Skeletal muscle cell (primary cell): ENCODE results near the gene PDZK1IP1.
"Not testable (repeated sequence)": the region's sequence is repeated elsewhere in the genome, so short reads cannot be mapped to it uniquely, and the experiment has no call there.

Source experiments
- DNase-seq: peaks from one replicate; pipeline ENCODE4 v3.0.0-alpha.2; 2010; ENCODE audit warnings: low read depth
- H3K4me3 ChIP-seq: 2 replicates; pipeline ENCODE4 v1.5.1; 2011; ENCODE audit warnings: low read depth, mild to moderate bottlenecking, control low read depth, low read length, moderate library complexity

PDZK1IP1 gene

GRCh38 chr1:47205918-47206317 is 16.1 kb upstream of the PDZK1IP1 start:
- no peak overlapping the region for H3K4me3 ChIP-seq
- no peak for DNase-seq

- H3K4me3 ChIP-seq, DNase-seq: not testable (repeated sequence)
Observed at GRCh38 chr1:47203504-47203903, 13.7 kb upstream of the PDZK1IP1 start.

GRCh38 chr1:47201179-47201578 is 11.3 kb upstream of the PDZK1IP1 start:
- DNase-seq = no peak
- no peak overlapping the region for H3K4me3 ChIP-seq

- no peak overlapping the region for H3K4me3 ChIP-seq
- DNase-seq = no peak
Observed at GRCh38 chr1:47198214-47198613, 8.4 kb upstream of the PDZK1IP1 start.

- H3K4me3 ChIP-seq = no peak overlapping the region
- no peak for DNase-seq
Observed at GRCh38 chr1:47196622-47197021, 6.8 kb upstream of the PDZK1IP1 start.

- H3K4me3 ChIP-seq, DNase-seq: not testable (repeated sequence)
Observed at GRCh38 chr1:47195981-47196380, 6.1 kb upstream of the PDZK1IP1 start.

- no peak overlapping the region for H3K4me3 ChIP-seq
- no peak for DNase-seq
Observed at GRCh38 chr1:47194311-47194710, 4.5 kb upstream of the PDZK1IP1 start.

- H3K4me3 ChIP-seq, DNase-seq: not testable (repeated sequence)
Observed at GRCh38 chr1:47193496-47193895, 3.7 kb upstream of the PDZK1IP1 start.

GRCh38 chr1:47192458-47193384 is 2.9 kb upstream of the PDZK1IP1 start:
- DNase-seq = no peak
- no peak overlapping the region for H3K4me3 ChIP-seq

GRCh38 chr1:47191940-47192457 is 2.2 kb upstream of the PDZK1IP1 start:
- no peak for DNase-seq
- no peak overlapping the region for H3K4me3 ChIP-seq

- no peak overlapping the region for H3K4me3 ChIP-seq
- no peak for DNase-seq
Observed at GRCh38 chr1:47190857-47191256, 1.0 kb upstream of the PDZK1IP1 start.

- H3K4me3 ChIP-seq = no peak overlapping the region
- DNase-seq = no peak
Observed at GRCh38 chr1:47190509-47190855, 646 bp upstream of the PDZK1IP1 start.

GRCh38 chr1:47188791-47189785 is 748 bp downstream of the PDZK1IP1 start:
- no peak for DNase-seq
- H3K4me3 ChIP-seq = no peak overlapping the region

- no peak overlapping the region for H3K4me3 ChIP-seq
- DNase-seq = no peak
Observed at GRCh38 chr1:47187926-47188250, 1.9 kb downstream of the PDZK1IP1 start.

- no peak for DNase-seq
- no peak overlapping the region for H3K4me3 ChIP-seq
Observed at GRCh38 chr1:47187231-47187925, 2.5 kb downstream of the PDZK1IP1 start.

- DNase-seq = no peak
- no peak overlapping the region for H3K4me3 ChIP-seq
Observed at GRCh38 chr1:47186267-47187185, 3.3 kb downstream of the PDZK1IP1 start.

- DNase-seq = no peak
- no peak overlapping the region for H3K4me3 ChIP-seq
Observed at GRCh38 chr1:47184822-47185677, 4.8 kb downstream of the PDZK1IP1 start.
